ENCODE data around the gene NOL9.

Gene NOL9

GRCh38 chr1:6594977-6595740 is 40.8 kb upstream of the NOL9 start:
- no peak for DNase-seq (ENCODE audit: low read depth)
- no peak overlapping the region for H3K4me3 ChIP-seq (ENCODE audit: control insufficient read depth, low read depth, low read length)
- no peak for TF ChIP-seq CTCF (IDR thresholded peaks at IDR 0.05; ENCODE audit: control insufficient read depth, insufficient read depth, low read depth, low read length, missing control alignments)

- TF ChIP-seq CTCF (IDR thresholded peaks at IDR 0.05; ENCODE audit: control insufficient read depth, insufficient read depth, low read depth, low read length, missing control alignments), result no peak
- DNase-seq (ENCODE audit: low read depth), result no peak
- H3K4me3 ChIP-seq (ENCODE audit: control insufficient read depth, low read depth, low read length), result no peak overlapping the region
Measured at GRCh38 chr1:6593810-6594209, 39.5 kb upstream of the NOL9 start.

GRCh38 chr1:6592865-6593593 is 38.7 kb upstream of the NOL9 start:
- no peak for TF ChIP-seq CTCF (IDR thresholded peaks at IDR 0.05; ENCODE audit: control insufficient read depth, insufficient read depth, low read depth, low read length, missing control alignments)
- no peak for DNase-seq (ENCODE audit: low read depth)
- no peak overlapping the region for H3K4me3 ChIP-seq (ENCODE audit: control insufficient read depth, low read depth, low read length)

GRCh38 chr1:6592441-6592840 is 38.1 kb upstream of the NOL9 start:
- TF ChIP-seq CTCF (IDR thresholded peaks at IDR 0.05; ENCODE audit: control insufficient read depth, insufficient read depth, low read depth, low read length, missing control alignments), result no peak
- no peak for DNase-seq (ENCODE audit: low read depth)
- no peak overlapping the region for H3K4me3 ChIP-seq (ENCODE audit: control insufficient read depth, low read depth, low read length)

GRCh38 chr1:6591644-6592043 is 37.3 kb upstream of the NOL9 start:
- H3K4me3 ChIP-seq (ENCODE audit: control insufficient read depth, low read depth, low read length), result no peak overlapping the region
- TF ChIP-seq CTCF (IDR thresholded peaks at IDR 0.05; ENCODE audit: control insufficient read depth, insufficient read depth, low read depth, low read length, missing control alignments), result no peak
- no peak for DNase-seq (ENCODE audit: low read depth)

GRCh38 chr1:6591222-6591621 is 36.9 kb upstream of the NOL9 start:
- no peak for DNase-seq (ENCODE audit: low read depth)
- H3K4me3 ChIP-seq (ENCODE audit: control insufficient read depth, low read depth, low read length), result no peak overlapping the region
- TF ChIP-seq CTCF (IDR thresholded peaks at IDR 0.05; ENCODE audit: control insufficient read depth, insufficient read depth, low read depth, low read length, missing control alignments), result no peak
